GM18868 (cell line): ENCODE data around the gene OR2V2.
"Not testable (repeated sequence)": the region's sequence is repeated elsewhere in the genome, so short reads cannot be mapped to it uniquely, and the experiment has no call there.

Experiments used
- ATAC-seq: cut with Tn5 transposase; IDR thresholded peaks from one replicate; pipeline ENCODE4 v1.9.1; 2021; ENCODE audit warnings: mild to moderate bottlenecking, moderate library complexity; ENCODE audit not compliant: unreplicated experiment

OR2V2 gene

GRCh38 chr5:181142054-181142453 is 5.3 kb upstream of the OR2V2 start:
- ATAC-seq, result no peak

DNA sequence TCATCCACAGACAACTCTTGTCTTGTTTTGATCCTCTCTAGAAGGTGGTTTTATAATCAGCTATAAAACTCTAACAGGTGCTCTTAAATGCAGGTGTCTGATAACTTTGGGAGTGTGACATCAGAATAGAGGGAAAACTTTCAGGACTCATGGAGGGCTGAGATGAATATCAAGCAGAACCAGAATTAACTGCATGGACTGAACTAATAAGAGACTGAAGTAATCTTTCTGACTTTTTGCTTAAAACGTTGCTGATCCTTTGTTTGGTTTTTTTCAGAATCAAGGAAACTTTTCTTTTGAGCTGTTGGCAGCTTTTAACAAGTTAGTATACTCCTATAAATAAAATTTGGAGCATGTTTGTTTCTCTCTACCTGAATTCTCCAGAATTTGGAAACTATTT is 2.3 kb upstream of the OR2V2 start:
- ATAC-seq, result no peak

- no peak for ATAC-seq
Observed at GRCh38 chr5:181149355-181149754, 2.0 kb downstream of the OR2V2 start.

DNA sequence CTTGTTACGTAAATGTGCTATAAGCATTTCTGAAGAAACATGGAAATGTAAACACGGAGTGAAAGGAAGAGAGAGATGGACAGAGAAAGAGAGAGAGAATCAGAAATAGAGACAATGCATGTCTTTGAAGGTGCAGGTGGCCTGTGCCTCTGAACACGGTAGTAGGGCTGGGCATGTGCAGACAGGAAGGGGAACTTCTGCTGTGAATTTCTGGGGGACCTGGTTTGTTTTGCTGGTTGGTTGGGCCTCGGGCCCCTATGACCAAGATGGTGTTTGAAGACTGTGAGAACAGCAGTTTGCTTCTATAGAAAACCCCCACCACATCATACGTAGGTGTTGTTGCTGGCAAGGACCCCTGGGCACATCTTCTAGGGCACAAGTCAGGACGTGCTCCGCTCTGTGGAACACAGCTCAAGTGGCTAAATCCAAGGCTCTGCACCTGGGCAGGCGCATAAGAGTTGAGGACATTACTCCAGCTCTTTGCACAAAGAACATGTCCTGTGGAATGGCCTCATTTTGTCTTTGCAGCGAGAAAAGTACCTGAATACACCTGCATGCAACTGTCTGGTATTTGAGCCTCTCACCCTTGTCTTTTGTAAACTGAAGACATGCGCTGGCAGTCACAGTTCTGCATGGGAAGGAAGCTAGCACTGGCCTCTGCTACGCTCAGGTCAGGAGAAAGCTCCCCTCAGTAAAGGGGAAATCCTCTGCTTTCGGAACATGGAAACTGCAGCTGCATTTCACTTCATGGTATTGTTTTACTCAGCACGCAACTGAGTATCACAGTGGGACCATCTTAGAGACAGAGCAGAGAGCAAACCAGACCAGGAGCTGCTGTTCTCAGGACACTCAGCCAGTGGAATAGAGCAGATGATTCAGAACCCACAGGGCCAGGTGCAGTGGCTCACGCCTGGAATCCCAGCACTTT is 2.7 kb downstream of the OR2V2 start:
- peak; percentile 73 for ATAC-seq

- ATAC-seq, result no peak
Observed at GRCh38 chr5:181151146-181151545, 3.8 kb downstream of the OR2V2 start.

- no peak for ATAC-seq
Observed at GRCh38 chr5:181152406-181152805, 5.0 kb downstream of the OR2V2 start.

DNA sequence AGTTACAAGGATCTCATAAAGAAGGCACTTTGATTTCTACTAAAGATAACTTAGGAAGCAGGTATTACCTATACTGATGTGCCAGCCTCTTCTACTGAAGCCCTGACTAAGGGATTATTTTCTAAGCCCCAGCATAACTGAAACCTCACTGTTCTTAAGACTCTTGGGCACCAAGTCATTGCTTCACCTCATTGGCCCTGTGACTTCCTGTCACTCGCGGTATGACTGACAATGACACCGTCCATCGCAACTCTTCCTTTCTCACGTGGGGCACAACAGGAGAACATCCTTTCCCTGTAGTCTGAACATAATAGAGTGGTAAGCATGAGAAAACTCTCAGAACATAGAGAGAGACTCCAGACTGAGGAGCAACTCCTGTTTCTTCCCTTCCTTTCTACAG is 6.4 kb downstream of the OR2V2 start:
- ATAC-seq, result no peak

- ATAC-seq, result no peak
Observed at GRCh38 chr5:181156758-181157157, 9.4 kb downstream of the OR2V2 start.

GRCh38 chr5:181158869-181159268 is 11.5 kb downstream of the OR2V2 start:
- ATAC-seq, result no peak

- peak; percentile 48 for ATAC-seq
Observed at GRCh38 chr5:181159286-181160151, 12.1 kb downstream of the OR2V2 start.

GRCh38 chr5:181160152-181160754 is 12.9 kb downstream of the OR2V2 start:
- ATAC-seq, result peak; percentile 71

DNA sequence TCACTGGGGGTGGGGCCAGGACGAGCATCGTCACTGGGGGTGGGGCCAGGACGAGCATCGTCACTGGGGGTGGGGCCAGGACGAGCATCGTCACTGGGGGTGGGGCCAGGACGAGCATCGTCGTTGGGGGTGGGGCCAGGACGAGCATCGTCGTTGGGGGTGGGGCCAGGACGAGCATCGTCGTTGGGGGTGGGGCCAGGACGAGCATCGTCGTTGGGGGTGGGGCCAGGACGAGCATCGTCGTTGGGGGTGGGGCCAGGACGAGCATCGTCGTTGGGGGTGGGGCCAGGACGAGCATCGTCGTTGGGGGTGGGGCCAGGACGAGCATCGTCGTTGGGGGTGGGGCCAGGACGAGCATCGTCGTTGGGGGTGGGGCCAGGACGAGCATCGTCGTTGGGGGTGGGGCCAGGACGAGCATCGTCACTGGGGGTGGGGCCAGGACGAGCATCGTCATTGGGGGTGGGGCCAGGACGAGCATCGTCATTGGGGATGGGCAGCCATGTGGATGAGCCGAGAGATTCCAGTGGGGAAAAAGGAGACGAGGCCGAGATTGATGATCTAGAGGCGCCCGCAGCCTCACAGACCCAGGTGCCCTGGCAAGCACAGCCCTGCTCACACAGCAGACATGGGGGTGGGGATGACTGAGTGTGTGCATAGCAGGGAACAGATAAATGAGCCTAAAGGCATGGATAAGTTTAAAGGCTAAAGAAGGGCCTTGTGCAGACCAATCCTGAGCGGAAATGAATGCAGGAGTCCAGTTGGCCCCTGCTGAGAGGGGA is 13.6 kb downstream of the OR2V2 start:
- ATAC-seq, result not testable (repeated sequence)

GRCh38 chr5:181161534-181162175 is 14.3 kb downstream of the OR2V2 start:
- ATAC-seq, result no peak

GRCh38 chr5:181163487-181164075 is 16.2 kb downstream of the OR2V2 start:
- no peak for ATAC-seq

DNA sequence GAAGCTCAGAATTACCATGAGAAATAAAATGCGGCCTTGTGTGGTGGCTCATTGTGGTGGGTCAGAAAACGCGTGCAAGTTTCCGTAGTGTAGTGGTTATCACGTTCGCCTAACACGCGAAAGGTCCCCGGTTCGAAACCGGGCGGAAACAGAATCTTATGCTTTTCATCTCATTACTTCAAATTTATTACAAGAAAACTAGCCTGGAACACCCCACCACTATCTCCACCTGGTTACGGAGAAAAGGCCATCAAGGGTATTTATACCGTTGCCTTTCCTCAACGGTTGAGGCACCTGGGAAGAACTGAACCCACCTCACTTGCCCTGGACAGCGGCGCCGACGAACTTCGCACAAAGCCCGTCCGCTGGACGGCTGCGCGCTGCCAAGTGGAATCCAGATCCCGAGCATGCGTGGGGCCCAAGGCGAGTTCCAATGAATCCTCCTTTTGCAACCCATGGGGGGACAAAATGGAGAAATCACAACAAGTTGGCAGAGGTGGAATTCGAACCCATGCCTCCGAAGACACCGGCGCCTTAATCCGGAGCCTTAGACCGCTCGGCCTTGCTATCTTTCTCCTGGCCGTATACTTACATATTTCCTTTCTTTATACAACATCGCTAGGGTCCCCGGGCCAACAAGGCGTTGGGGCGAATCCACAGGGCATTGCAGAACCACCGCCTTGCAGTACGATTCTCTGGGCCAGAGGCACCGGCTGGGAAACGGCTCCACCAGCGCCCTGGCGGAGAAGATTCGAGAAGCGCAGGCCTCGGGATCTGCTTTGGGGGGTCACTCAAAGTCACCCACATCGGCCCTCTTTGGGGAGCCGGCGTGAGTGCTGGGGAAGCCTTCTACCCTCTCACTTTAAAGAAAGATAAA is 16.9 kb downstream of the OR2V2 start:
- no peak for ATAC-seq

DNA sequence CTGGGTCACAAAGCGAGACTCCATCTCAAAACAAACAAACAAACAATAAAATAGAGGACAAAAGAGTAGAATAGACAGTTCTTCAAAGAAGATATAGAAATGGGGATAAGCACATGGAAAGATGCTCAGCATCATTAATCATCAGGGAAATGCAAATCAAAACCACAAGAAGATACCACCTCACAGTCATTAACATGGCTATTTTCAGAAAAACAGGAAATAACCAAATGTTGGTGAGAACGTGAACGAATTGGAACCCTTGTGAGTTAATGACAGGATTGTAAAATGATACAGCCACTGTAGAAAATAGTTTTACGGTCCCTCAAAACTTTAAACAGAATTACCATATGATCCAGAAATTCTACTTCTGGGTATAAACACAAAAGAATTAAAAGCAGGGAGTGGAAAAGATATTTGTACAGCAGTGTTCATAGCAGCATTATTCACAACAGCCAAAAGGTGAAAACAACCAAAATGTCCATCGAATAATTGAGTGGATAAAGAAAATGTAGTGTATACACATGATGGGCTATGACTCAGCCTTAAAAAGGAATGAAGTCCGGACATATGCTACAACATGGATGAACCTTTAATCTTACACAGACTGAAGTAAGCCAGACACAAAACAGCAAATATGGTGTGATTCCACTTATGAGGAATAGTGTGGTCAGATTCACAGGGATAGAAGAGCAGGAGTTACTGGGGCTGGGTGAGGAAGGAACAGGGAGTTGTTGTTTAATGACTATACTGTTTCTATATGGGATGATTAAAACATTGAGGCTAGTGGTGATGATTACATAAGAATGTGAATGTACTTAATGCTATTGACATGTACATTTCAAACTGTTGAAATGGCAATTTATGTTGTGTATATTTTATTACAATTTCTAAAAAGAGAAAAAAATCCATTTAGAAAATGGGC is 19.7 kb downstream of the OR2V2 start:
- no peak for ATAC-seq

- no peak for ATAC-seq
Observed at GRCh38 chr5:181167814-181168488, 20.6 kb downstream of the OR2V2 start.
